Measurements from ENCODE around the gene RAB31. TPM values are rescaled to one million over a fixed set of nuclear protein-coding genes. Genes with fewer than 3 reads are reported as not detected.

RAB31 gene
- total RNA-seq, 2 experiments from 2014 or later, result 0.38 to 0.89 TPM

DNA sequence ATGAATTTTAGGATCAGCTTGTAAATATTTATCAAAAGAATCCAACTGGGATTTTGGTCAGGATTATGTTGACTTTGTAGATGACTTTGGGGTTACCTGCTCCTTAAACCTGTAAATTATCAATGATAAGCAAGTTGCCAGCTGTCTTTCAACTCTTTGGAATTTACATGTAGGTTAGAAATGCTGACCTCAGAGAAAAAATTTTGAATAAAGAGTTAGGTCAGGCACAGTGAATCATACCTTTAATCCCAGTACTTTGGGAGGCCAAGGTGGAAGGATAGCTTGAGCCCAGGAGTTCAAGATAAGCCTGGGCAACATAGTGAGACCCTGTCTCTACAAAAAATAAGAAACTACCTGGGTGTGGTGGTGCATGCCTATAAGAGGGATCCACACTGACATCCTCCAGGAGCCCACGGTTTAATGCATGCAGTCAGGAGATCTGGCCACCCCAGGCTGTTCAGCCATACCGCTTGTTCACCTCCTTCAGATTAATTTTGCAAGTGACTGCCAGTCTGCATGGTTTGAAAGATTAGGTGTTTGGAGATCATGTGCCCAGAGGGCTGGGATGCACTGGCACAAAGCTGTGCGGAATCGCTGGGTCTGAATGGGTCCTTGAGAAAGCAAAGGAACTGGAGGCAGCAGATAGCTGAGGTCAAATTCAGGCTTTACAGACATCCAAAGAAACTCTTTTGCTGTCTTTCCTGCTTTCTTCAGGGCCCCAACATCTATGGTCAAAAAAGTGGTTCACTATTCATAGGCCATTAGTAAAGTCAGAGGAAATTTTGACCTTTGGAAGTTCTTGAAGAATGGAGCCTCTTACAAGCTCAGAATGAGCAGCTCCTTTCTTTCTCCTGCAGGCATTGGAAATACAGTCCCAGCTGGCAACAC lies 94.3 kb downstream of the RAB31 start:
- CTCF ChIA-PET, result no interaction called here
- no peaks in the 10 kb centered on the region for H3K36me3 Mint-ChIP-seq (ENCODE audit: low read depth)
- no peaks in the 10 kb centered on the region for H3K4me1 Mint-ChIP-seq (ENCODE audit: low read depth)
- intact Hi-C loops (cut with micrococcal nuclease), result no loop called here
- no peaks in the 10 kb centered on the region for H3K9me3 Mint-ChIP-seq
- H3K27ac Mint-ChIP-seq, result no peak overlapping the region
- no peak overlapping the region for H3K4me3 Mint-ChIP-seq
- peaks cover 2% of the 10 kb centered on the region for H3K27me3 Mint-ChIP-seq (ENCODE audit: low read depth)
- DNase-seq, result no peak

- no peak overlapping the region for H3K27ac Mint-ChIP-seq
- no peak for DNase-seq
- CTCF ChIA-PET, result no interaction called here
- no peaks in the 10 kb centered on the region for H3K36me3 Mint-ChIP-seq (ENCODE audit: low read depth)
- intact Hi-C loops (cut with micrococcal nuclease), result no loop called here
- H3K9me3 Mint-ChIP-seq, result no peaks in the 10 kb centered on the region
- H3K4me1 Mint-ChIP-seq (ENCODE audit: low read depth), result no peaks in the 10 kb centered on the region
- H3K4me3 Mint-ChIP-seq, result no peak overlapping the region
- H3K27me3 Mint-ChIP-seq (ENCODE audit: low read depth), result peaks cover 2% of the 10 kb centered on the region
These were observed 95.1 kb downstream of the RAB31 start for GRCh38 chr18:9803063-9803697.

DNA sequence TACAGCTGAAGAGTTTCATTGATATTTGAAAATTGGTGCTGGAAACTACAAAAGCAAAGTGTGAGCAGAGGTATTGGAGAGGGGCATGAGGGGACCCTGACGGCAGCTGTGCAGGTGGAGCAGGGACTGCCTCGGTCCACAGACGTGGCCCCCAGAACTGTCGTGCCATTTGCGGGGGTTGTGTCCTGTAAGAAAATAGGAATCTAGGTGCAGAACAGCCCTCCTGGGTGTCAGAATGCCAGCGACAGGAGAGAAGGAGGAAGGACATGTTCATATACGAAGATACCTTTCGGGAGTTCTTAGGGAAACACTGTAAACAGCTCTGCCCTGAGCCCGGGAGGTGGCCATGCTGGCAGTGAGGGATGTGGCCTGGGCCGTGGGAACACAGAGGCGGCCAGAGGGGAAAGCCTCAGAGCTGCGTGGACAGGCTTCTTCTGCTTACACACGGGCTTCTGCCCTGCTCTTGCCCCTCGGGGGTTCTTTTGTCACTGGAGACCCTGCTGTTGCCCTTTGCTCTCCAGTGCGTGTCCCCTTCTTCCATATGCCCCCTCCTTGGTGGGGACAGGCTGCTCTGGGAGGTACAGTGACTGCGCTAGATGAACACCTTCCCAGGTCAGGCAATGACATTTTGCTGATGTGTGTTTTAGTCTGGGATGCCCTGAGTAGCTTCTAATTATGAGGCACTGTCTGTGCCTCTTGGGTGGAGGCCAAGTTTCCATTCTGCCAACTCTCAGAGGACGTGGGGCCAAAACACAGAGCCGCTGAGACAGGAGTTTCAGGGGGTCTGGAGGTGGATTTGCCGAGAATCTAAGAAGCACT lies 95.8 kb downstream of the RAB31 start:
- peaks cover 2% of the 10 kb centered on the region for H3K27me3 Mint-ChIP-seq (ENCODE audit: low read depth)
- H3K9me3 Mint-ChIP-seq, result no peaks in the 10 kb centered on the region
- H3K27ac Mint-ChIP-seq, result no peak overlapping the region
- intact Hi-C loops (cut with micrococcal nuclease), result no loop called here
- H3K4me1 Mint-ChIP-seq (ENCODE audit: low read depth), result no peaks in the 10 kb centered on the region
- H3K4me3 Mint-ChIP-seq, result no peak overlapping the region
- no peaks in the 10 kb centered on the region for H3K36me3 Mint-ChIP-seq (ENCODE audit: low read depth)
- CTCF ChIA-PET, result no interaction called here
- no peak for DNase-seq

DNA sequence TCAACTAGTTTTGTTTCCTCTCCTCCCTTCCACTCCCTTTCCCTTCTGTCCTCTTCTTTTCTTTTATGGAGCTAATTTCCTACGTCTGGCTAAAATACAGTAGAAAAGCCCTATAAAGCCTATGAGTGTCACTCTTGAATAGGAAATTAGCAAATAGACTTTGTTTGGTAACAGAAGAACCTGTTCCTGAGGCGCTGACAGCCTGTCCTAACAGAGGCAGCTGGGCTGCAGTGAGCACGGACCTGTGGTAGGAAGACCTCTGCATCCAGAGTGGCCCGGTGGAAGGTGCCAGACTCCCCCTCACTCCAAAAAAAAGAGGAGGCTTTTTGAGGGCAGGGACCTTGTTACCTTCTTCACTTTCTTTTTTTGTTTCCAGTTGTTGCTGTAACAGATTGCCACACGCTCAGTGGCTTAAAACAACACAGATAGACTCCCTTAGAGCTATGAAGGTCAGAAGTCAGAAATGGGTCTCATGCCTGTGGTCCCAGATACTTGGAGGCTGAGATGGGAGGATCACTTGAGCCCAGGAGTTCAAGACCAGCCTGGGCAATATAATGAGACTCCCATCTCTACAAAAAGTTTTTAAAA lies 96.5 kb downstream of the RAB31 start:
- CTCF ChIA-PET, result no interaction called here
- DNase-seq, result no peak
- H3K36me3 Mint-ChIP-seq (ENCODE audit: low read depth), result no peaks in the 10 kb centered on the region
- no peak overlapping the region for H3K4me3 Mint-ChIP-seq
- peaks cover 2% of the 10 kb centered on the region for H3K27me3 Mint-ChIP-seq (ENCODE audit: low read depth)
- H3K27ac Mint-ChIP-seq, result no peak overlapping the region
- H3K4me1 Mint-ChIP-seq (ENCODE audit: low read depth), result no peaks in the 10 kb centered on the region
- intact Hi-C loops (cut with micrococcal nuclease), result no loop called here
- H3K9me3 Mint-ChIP-seq, result no peaks in the 10 kb centered on the region

GRCh38 chr18:9806905-9807304 lies 98.8 kb downstream of the RAB31 start:
- Mint-ChIP-seq H3K36me3 (ENCODE audit: low read depth) (no peaks in the 10 kb centered on the region), H3K4me1 (ENCODE audit: low read depth) (no peaks in the 10 kb centered on the region), H3K9me3 (no peaks in the 10 kb centered on the region), H3K4me3 (no peak overlapping the region), H3K27ac (no peak overlapping the region), H3K27me3 (ENCODE audit: low read depth) (peaks cover 2% of the 10 kb centered on the region)
- CTCF ChIA-PET, result no interaction called here
- DNase-seq, result no peak
- intact Hi-C loops (cut with micrococcal nuclease), result no loop called here

DNA sequence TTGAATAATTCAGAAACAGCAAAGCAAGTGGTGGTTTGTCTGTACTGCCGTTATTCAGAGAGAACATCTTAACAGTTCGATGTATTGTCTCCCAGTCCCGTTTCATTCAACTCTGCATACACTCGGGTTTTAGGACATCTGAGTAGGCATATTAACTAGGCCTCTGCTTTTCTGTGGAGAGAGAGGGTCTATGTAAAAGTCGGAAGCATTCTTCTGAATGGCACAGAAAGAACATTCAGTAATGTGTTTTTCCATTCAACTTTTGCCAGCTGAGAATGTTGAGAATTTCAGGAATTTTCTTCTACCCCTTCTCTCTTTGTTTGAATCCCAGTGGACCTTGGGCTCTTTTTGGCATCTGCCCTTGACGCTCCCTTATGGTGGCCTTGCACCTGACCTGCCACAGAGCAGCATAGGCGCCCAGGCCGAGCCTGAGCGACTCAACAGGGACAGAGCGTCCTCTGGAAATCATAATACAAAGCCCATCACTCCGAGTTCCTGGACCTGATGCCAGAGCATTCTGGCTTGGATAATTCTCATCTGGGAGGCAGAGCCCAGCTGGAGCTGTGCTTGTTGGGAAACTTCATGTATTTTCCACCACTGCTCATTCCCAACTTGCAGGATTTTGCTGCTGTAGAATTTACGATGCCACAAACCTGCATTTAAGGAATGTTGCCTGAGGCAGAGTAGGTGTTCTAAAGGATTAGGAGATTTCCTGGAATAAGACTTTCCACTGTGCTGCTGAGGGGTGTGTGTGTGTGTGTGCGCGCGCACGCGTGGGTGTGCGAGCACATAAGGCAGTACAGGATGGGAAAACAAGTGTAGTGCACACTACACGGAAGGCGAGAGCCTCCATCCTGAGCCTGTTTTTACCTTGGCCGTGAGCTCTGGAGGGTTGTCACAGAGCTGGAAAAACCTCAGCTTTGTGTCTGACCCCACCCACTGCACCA lies 100.5 kb downstream of the RAB31 start:
- CTCF ChIA-PET, result no interaction called here
- H3K36me3 Mint-ChIP-seq (ENCODE audit: low read depth), result no peaks in the 10 kb centered on the region
- no peak for DNase-seq
- no peaks in the 10 kb centered on the region for H3K9me3 Mint-ChIP-seq
- H3K4me1 Mint-ChIP-seq (ENCODE audit: low read depth), result no peaks in the 10 kb centered on the region
- H3K27ac Mint-ChIP-seq, result no peak overlapping the region
- intact Hi-C loops (cut with micrococcal nuclease), result no loop called here
- no peak overlapping the region for H3K4me3 Mint-ChIP-seq
- no peaks in the 10 kb centered on the region for H3K27me3 Mint-ChIP-seq (ENCODE audit: low read depth)

DNA sequence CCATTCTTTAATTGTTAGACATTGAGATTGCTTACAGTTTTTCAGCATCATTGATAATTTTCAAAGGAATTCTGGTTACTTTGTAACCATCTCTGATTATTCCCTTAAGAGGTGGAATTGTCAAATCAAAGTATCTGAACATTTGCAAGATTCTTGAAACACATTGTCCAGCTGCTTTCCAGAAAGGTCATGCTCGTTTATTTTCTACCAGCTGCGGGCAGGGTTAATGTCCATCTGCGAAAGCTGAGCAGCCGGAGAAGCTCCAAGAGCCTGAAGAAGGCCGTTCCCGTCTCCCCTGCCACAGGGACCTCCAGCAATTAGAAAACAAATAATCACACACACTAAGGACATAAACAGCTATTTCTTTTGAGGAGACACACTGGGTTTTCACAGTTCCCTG lies 101.6 kb downstream of the RAB31 start:
- no peak overlapping the region for H3K27ac Mint-ChIP-seq
- intact Hi-C loops (cut with micrococcal nuclease), result loop anchor here (10.0 kb wide), 1 partner anchor 55 kb away; no protein-coding TSS in a partner anchor
- no peak overlapping the region for H3K4me3 Mint-ChIP-seq
- H3K9me3 Mint-ChIP-seq, result no peaks in the 10 kb centered on the region
- no peaks in the 10 kb centered on the region for H3K4me1 Mint-ChIP-seq (ENCODE audit: low read depth)
- H3K27me3 Mint-ChIP-seq (ENCODE audit: low read depth), result no peaks in the 10 kb centered on the region
- no peak for DNase-seq
- CTCF ChIA-PET, result no interaction called here
- H3K36me3 Mint-ChIP-seq (ENCODE audit: low read depth), result no peaks in the 10 kb centered on the region

DNA sequence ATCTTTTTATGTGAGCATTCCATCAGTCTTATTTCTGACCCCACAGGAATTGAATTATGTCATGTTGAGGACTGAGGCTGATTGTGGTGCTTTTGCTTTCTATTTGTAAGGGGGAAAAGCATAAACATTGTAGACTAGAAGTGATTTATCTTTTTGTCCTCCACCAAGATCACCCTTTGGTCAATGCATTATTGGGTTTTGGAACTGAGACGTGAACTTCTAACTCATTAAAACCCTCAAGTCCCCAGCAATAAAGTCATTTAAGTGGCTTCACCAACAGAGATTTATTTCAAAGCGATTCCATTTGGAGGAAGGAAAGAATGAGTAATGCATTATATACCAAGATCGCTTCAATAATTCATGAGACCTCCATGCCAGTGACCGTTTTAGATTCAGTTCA lies 102.2 kb downstream of the RAB31 start:
- Mint-ChIP-seq H3K4me1 (ENCODE audit: low read depth) (no peaks in the 10 kb centered on the region), H3K9me3 (no peaks in the 10 kb centered on the region), H3K4me3 (no peak overlapping the region), H3K27ac (no peak overlapping the region), H3K27me3 (ENCODE audit: low read depth) (no peaks in the 10 kb centered on the region), H3K36me3 (ENCODE audit: low read depth) (no peaks in the 10 kb centered on the region)
- no peak for DNase-seq
- intact Hi-C loops (cut with micrococcal nuclease), result loop anchor here (10.0 kb wide), 1 partner anchor 55 kb away; no protein-coding TSS in a partner anchor
- CTCF ChIA-PET, result no interaction called here

GRCh38 chr18:9810994-9811705 lies 103.0 kb downstream of the RAB31 start:
- intact Hi-C loops (cut with micrococcal nuclease), result loop anchor here (10.0 kb wide), 1 partner anchor 54 kb away; no protein-coding TSS in a partner anchor
- DNase-seq, result no peak
- no peaks in the 10 kb centered on the region for H3K9me3 Mint-ChIP-seq
- no peak overlapping the region for H3K4me3 Mint-ChIP-seq
- H3K36me3 Mint-ChIP-seq (ENCODE audit: low read depth), result no peaks in the 10 kb centered on the region
- CTCF ChIA-PET, result no interaction called here
- H3K27me3 Mint-ChIP-seq (ENCODE audit: low read depth), result no peaks in the 10 kb centered on the region
- H3K27ac Mint-ChIP-seq, result no peak overlapping the region
- H3K4me1 Mint-ChIP-seq (ENCODE audit: low read depth), result no peaks in the 10 kb centered on the region

DNA sequence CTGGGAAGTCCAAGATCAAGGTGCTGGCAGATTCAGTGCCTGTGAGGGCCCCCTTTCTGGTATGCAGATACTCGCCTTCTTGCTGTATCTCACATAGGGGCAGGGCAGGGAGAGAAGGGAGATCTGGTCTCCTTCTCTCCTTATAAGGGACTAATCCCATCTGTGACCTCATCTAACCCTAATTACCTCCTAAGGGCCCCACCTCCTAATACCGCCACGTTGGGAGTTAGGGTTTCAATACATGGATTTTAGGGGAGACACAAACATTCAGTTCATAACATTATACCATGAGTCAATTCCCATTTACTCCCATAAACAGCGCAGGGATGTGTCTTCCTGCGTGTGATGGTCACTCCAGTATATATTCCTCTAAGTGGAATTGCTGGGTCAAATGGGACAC lies 103.9 kb downstream of the RAB31 start:
- H3K36me3 Mint-ChIP-seq (ENCODE audit: low read depth), result no peaks in the 10 kb centered on the region
- CTCF ChIA-PET, result no interaction called here
- DNase-seq, result no peak
- H3K27me3 Mint-ChIP-seq (ENCODE audit: low read depth), result peaks cover 2% of the 10 kb centered on the region
- H3K9me3 Mint-ChIP-seq, result no peaks in the 10 kb centered on the region
- intact Hi-C loops (cut with micrococcal nuclease), result loop anchor here (10.0 kb wide), 1 partner anchor 53 kb away; no protein-coding TSS in a partner anchor
- H3K27ac Mint-ChIP-seq, result no peak overlapping the region
- no peaks in the 10 kb centered on the region for H3K4me1 Mint-ChIP-seq (ENCODE audit: low read depth)
- H3K4me3 Mint-ChIP-seq, result no peak overlapping the region

DNA sequence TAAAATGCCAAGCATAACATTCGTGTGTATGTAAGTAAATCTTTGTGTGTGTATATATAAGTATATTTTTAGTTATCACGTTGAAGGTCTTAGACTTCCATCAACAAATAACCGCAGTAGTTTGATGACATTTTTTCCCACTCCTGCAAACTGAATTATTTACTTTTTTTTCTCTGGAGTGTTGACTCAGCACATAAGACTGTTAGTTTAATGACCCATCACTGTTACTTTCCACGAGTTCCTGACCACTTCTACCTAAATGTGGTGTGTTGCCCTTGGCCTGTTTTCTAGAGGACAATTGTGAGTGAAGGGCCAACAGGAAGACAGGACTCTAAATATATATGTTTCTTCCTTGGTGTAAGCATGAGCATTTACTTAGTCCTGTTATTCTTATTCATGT lies 106.3 kb downstream of the RAB31 start:
- H3K36me3 Mint-ChIP-seq (ENCODE audit: low read depth), result no peaks in the 10 kb centered on the region
- peaks cover 6% of the 10 kb centered on the region for H3K9me3 Mint-ChIP-seq
- intact Hi-C loops (cut with micrococcal nuclease), result loop anchor here (10.0 kb wide), 1 partner anchor 50 kb away; no protein-coding TSS in a partner anchor
- no peak overlapping the region for H3K4me3 Mint-ChIP-seq
- no peak overlapping the region for H3K27ac Mint-ChIP-seq
- no peaks in the 10 kb centered on the region for H3K4me1 Mint-ChIP-seq (ENCODE audit: low read depth)
- peaks cover 8% of the 10 kb centered on the region for H3K27me3 Mint-ChIP-seq (ENCODE audit: low read depth)
- DNase-seq, result no peak
- CTCF ChIA-PET, result no interaction called here
